Measurements from ENCODE around the gene NUP155.
"Not testable (repeated sequence)": the region's sequence is repeated elsewhere in the genome, so short reads cannot be mapped to it uniquely, and the experiment has no call there.

Gene NUP155

GRCh38 chr5:37370864-37371726 lies at the start of gene NUP155:
Gene NUP155, minus strand, starts transcription at chr5:37371106. Its CDS starts 129 bp downstream, at chr5:37370977.
- DNase-seq (ENCODE audit: extremely low read depth in 1 of 2, low read depth in 1 of 2): peak; percentile 75 to 90

- no peak for DNase-seq (ENCODE audit: extremely low read depth in 1 of 2, low read depth in 1 of 2)
Observed at GRCh38 chr5:37417347-37417746, 46.4 kb upstream of the NUP155 start.

- not testable (repeated sequence) for DNase-seq (ENCODE audit: extremely low read depth in 1 of 2, low read depth in 1 of 2)
Observed at GRCh38 chr5:37415456-37415855, 44.5 kb upstream of the NUP155 start.

- DNase-seq (ENCODE audit: extremely low read depth in 1 of 2, low read depth in 1 of 2): no peak
Observed at GRCh38 chr5:37412515-37412914, 41.6 kb upstream of the NUP155 start.

GRCh38 chr5:37400501-37400900 lies 29.6 kb upstream of the NUP155 start:
- no peak for DNase-seq (ENCODE audit: extremely low read depth in 1 of 2, low read depth in 1 of 2)

GRCh38 chr5:37396352-37396751 lies 25.4 kb upstream of the NUP155 start:
- no peak for DNase-seq (ENCODE audit: extremely low read depth in 1 of 2, low read depth in 1 of 2)

- DNase-seq (ENCODE audit: extremely low read depth in 1 of 2, low read depth in 1 of 2): no peak
Observed at GRCh38 chr5:37391591-37391990, 20.7 kb upstream of the NUP155 start.

GRCh38 chr5:37379100-37379628 lies 8.3 kb upstream of the NUP155 start, which contains the start of gene WDR70:
Gene WDR70, plus strand, starts transcription at chr5:37379318. Its CDS starts 50 bp downstream, at chr5:37379368.
- DNase-seq (ENCODE audit: extremely low read depth in 1 of 2, low read depth in 1 of 2): peak; percentile 67 to 76

GRCh38 chr5:37378066-37378465 lies 7.2 kb upstream of the NUP155 start:
- not testable (repeated sequence) for DNase-seq (ENCODE audit: extremely low read depth in 1 of 2, low read depth in 1 of 2)

GRCh38 chr5:37375091-37375490 lies 4.2 kb upstream of the NUP155 start:
- DNase-seq (ENCODE audit: extremely low read depth in 1 of 2, low read depth in 1 of 2): no peak

GRCh38 chr5:37370550-37370863 lies 399 bp downstream of the NUP155 start:
- no peak for DNase-seq (ENCODE audit: extremely low read depth in 1 of 2, low read depth in 1 of 2)

GRCh38 chr5:37355161-37355560 lies 15.7 kb downstream of the NUP155 start:
- DNase-seq (ENCODE audit: extremely low read depth in 1 of 2, low read depth in 1 of 2): no peak

GRCh38 chr5:37342741-37343140 lies 28.2 kb downstream of the NUP155 start:
- not testable (repeated sequence) for DNase-seq (ENCODE audit: extremely low read depth in 1 of 2, low read depth in 1 of 2)

GRCh38 chr5:37334754-37335153 lies 36.2 kb downstream of the NUP155 start:
- DNase-seq (ENCODE audit: extremely low read depth in 1 of 2, low read depth in 1 of 2): not testable (repeated sequence)

- DNase-seq (ENCODE audit: extremely low read depth in 1 of 2, low read depth in 1 of 2): no peak
Observed at GRCh38 chr5:37326536-37326935, 44.4 kb downstream of the NUP155 start.

GRCh38 chr5:37323607-37324006 lies 47.3 kb downstream of the NUP155 start:
- DNase-seq (ENCODE audit: extremely low read depth in 1 of 2, low read depth in 1 of 2): no peak

GRCh38 chr5:37319037-37319782 lies 51.7 kb downstream of the NUP155 start:
- DNase-seq (ENCODE audit: extremely low read depth in 1 of 2, low read depth in 1 of 2): no peak

- DNase-seq (ENCODE audit: extremely low read depth in 1 of 2, low read depth in 1 of 2): no peak
Observed at GRCh38 chr5:37316027-37316426, 54.9 kb downstream of the NUP155 start.

- no peak for DNase-seq (ENCODE audit: extremely low read depth in 1 of 2, low read depth in 1 of 2)
Observed at GRCh38 chr5:37310360-37310759, 60.5 kb downstream of the NUP155 start.

GRCh38 chr5:37308793-37309192 lies 62.1 kb downstream of the NUP155 start:
- DNase-seq (ENCODE audit: extremely low read depth in 1 of 2, low read depth in 1 of 2): no peak

GRCh38 chr5:37304888-37305287 lies 66.0 kb downstream of the NUP155 start:
- DNase-seq (ENCODE audit: extremely low read depth in 1 of 2, low read depth in 1 of 2): no peak

- not testable (repeated sequence) for DNase-seq (ENCODE audit: extremely low read depth in 1 of 2, low read depth in 1 of 2)
Observed at GRCh38 chr5:37296313-37296712, 74.6 kb downstream of the NUP155 start.
